K562 (cell line): ENCODE measurements around the gene NOL11.

Experiments
- FOXP1 ChIP-seq: sonication (generic); formaldehyde crosslinking; IDR thresholded peaks from 2 replicates; pipeline ENCODE4 v1.8.0; 2022; ENCODE audit warnings: mild to moderate bottlenecking, missing genetic modification reagents
- NR2F6 ChIP-seq: fragments of 450-650 bp; formaldehyde crosslinking; IDR thresholded peaks from 2 replicates; pipeline ENCODE4 v1.4.0; 2020; ENCODE audit warnings: mild to moderate bottlenecking
- ZBTB8A ChIP-seq: fragments of 450-650 bp; IDR thresholded peaks from 2 replicates; pipeline ENCODE4 v1.6.1; 2018; ENCODE audit warnings: mild to moderate bottlenecking, moderate library complexity; ENCODE audit not compliant: partially characterized antibody

GRCh38 chr17:67737145-67737544 lies 19.4 kb downstream of the NOL11 start:
- no peak for TF ChIP-seq ZBTB8A
- no peak for TF ChIP-seq FOXP1 (CRISPR knock-in tag)
- no peak for TF ChIP-seq NR2F6
